GM23338 (cell line): ENCODE measurements around the gene PTPRE.

Experiments
- CREB1 ChIP-seq: fragments of 250-450 bp; sonication (Bioruptor Pico); IDR thresholded peaks from 2 replicates; pipeline ENCODE4 v1.5.0; 2020; ENCODE audit warnings: low read depth, mild to moderate bottlenecking, moderate library complexity
- EZH2 ChIP-seq: fragments of 200-600 bp; sonication (generic); IDR thresholded peaks from one replicate; pipeline ENCODE4 v1.8.0; 2017; ENCODE audit warnings: antibody characterized with exemption, mild to moderate bottlenecking, low read depth; ENCODE audit not compliant: unreplicated experiment
- EZH2phosphoT487 ChIP-seq: fragments of 200-600 bp; sonication (generic); IDR thresholded peaks from one replicate; pipeline ENCODE4 v1.8.1; 2018; ENCODE audit warnings: antibody characterized with exemption; ENCODE audit not compliant: unreplicated experiment
- JUNB ChIP-seq: IDR thresholded peaks from one replicate; pipeline ENCODE4 v1.6.1; 2016; ENCODE audit warnings: antibody characterized with exemption; ENCODE audit not compliant: unreplicated experiment
- NANOG ChIP-seq: IDR thresholded peaks from 2 replicates; pipeline ENCODE4 v1.6.1; 2016; ENCODE audit warnings: antibody characterized with exemption, borderline replicate concordance
- POLR2AphosphoS5 ChIP-seq: IDR thresholded peaks from 2 replicates; pipeline ENCODE4 v1.6.1; 2016; ENCODE audit warnings: antibody characterized with exemption, low read depth
- STAT1 ChIP-seq: IDR thresholded peaks from one replicate; pipeline ENCODE4 v1.6.1; 2016; ENCODE audit warnings: antibody characterized with exemption; ENCODE audit not compliant: unreplicated experiment
- ZNF114 ChIP-seq: fragments of 250-450 bp; sonication (Bioruptor Pico); IDR thresholded peaks from 2 replicates; pipeline ENCODE4 v1.5.0; 2020; ENCODE audit warnings: mild to moderate bottlenecking, moderate library complexity
- ZNF331 ChIP-seq: fragments of 250-450 bp; sonication (Bioruptor Pico); IDR thresholded peaks from 2 replicates; pipeline ENCODE4 v1.5.0; 2020; ENCODE audit warnings: low read depth, mild to moderate bottlenecking, moderate library complexity
- TF ChIP-seq, protein P1 (sequence below), 2 experiments: fragments of 200-600 bp in 1 of 2; sonication (generic) in 1 of 2; conservative IDR thresholded peaks; 2 replicates each; pipeline versions ENCODE4 v1.5.1 to v1.6.1; 2016 to 2017; ENCODE audit warnings: antibody characterized with exemption in 2 of 2, low read depth in 2 of 2, mild to moderate bottlenecking in 2 of 2, moderate library complexity in 1 of 2
- TF ChIP-seq, protein P2 (sequence below): IDR thresholded peaks from one replicate; pipeline ENCODE4 v1.6.1; 2018; ENCODE audit warnings: antibody characterized with exemption; ENCODE audit not compliant: unreplicated experiment

DNA sequence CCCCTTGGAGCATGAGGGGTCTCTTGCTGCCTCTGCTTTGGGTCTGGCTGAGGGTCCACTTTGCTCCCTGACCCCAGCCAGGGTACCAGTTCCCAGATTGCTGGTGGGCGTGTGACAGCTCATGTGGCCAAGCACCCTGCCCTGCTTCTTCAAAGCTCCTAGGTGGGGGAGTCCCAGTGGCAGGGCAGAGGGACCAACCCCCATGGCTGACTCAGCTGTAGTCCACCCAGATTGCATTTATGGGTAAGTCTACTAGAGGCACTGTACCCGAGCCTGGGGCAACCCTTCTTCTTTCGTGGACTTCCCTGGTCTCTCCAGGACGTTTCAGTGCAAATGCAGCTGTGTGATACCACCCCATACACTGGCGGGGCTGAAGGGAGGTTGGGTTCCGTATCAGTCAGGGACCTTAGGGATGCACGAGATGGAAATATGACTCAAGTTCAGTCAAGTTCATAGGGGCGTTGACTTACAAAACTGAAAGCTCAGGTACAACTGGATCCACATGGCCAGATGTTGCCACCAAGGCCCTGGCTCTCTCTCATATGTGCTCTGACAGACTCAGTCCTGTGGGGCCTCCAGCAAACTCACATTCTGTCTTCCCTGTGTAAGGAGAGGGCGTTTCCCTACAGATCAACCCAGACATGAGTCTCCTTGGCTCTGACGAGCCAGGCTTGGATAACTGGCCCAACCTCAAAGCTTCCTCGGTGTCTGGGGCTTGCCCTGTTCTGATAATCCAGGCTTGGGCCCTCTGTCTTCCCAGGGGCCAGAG is 13.6 kb downstream of the PTPRE start:
- TF ChIP-seq, protein P1, sequence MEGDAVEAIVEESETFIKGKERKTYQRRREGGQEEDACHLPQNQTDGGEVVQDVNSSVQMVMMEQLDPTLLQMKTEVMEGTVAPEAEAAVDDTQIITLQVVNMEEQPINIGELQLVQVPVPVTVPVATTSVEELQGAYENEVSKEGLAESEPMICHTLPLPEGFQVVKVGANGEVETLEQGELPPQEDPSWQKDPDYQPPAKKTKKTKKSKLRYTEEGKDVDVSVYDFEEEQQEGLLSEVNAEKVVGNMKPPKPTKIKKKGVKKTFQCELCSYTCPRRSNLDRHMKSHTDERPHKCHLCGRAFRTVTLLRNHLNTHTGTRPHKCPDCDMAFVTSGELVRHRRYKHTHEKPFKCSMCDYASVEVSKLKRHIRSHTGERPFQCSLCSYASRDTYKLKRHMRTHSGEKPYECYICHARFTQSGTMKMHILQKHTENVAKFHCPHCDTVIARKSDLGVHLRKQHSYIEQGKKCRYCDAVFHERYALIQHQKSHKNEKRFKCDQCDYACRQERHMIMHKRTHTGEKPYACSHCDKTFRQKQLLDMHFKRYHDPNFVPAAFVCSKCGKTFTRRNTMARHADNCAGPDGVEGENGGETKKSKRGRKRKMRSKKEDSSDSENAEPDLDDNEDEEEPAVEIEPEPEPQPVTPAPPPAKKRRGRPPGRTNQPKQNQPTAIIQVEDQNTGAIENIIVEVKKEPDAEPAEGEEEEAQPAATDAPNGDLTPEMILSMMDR (conservative IDR thresholded peaks at IDR 0.05; ENCODE audit: low read depth in 2 of 2) = no peak
- TF ChIP-seq EZH2 = no peak
- no peak for TF ChIP-seq EZH2phosphoT487
- TF ChIP-seq ZNF331 (CRISPR knock-in tag) = no peak
- TF ChIP-seq JUNB = no peak
- no peak for TF ChIP-seq POLR2AphosphoS5
- TF ChIP-seq, protein P2, sequence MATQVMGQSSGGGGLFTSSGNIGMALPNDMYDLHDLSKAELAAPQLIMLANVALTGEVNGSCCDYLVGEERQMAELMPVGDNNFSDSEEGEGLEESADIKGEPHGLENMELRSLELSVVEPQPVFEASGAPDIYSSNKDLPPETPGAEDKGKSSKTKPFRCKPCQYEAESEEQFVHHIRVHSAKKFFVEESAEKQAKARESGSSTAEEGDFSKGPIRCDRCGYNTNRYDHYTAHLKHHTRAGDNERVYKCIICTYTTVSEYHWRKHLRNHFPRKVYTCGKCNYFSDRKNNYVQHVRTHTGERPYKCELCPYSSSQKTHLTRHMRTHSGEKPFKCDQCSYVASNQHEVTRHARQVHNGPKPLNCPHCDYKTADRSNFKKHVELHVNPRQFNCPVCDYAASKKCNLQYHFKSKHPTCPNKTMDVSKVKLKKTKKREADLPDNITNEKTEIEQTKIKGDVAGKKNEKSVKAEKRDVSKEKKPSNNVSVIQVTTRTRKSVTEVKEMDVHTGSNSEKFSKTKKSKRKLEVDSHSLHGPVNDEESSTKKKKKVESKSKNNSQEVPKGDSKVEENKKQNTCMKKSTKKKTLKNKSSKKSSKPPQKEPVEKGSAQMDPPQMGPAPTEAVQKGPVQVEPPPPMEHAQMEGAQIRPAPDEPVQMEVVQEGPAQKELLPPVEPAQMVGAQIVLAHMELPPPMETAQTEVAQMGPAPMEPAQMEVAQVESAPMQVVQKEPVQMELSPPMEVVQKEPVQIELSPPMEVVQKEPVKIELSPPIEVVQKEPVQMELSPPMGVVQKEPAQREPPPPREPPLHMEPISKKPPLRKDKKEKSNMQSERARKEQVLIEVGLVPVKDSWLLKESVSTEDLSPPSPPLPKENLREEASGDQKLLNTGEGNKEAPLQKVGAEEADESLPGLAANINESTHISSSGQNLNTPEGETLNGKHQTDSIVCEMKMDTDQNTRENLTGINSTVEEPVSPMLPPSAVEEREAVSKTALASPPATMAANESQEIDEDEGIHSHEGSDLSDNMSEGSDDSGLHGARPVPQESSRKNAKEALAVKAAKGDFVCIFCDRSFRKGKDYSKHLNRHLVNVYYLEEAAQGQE = no peak
- no peak for TF ChIP-seq NANOG
- TF ChIP-seq CREB1 (CRISPR knock-in tag) = no peak
- no peak for TF ChIP-seq ZNF114 (CRISPR knock-in tag)
- TF ChIP-seq STAT1 = no peak
